ENCODE results near the gene KCNJ5.

The KCNJ5 gene

DNA sequence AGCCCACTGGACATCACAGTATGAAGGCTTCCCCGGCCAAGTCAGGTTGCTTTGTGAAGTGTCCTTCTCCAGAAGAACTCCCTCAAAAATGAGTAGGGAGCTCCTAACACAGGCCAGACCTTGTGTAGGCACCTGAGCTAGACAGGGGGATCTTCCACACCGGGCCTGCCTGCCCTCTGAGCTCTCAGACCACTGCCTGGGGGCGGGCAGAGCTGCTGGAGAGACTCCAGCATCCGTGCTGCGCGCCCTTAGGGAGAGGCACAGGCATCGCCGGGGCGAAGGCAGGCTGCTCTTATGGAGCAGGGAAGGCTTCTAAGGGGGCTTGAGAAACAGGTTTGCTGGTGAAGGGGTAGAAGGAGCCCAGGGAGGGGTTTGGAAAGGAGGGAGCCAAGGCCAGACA lies 4.4 kb downstream of the KCNJ5 start:
- no peak for DNase-seq (ENCODE audit: low spot score)

DNA sequence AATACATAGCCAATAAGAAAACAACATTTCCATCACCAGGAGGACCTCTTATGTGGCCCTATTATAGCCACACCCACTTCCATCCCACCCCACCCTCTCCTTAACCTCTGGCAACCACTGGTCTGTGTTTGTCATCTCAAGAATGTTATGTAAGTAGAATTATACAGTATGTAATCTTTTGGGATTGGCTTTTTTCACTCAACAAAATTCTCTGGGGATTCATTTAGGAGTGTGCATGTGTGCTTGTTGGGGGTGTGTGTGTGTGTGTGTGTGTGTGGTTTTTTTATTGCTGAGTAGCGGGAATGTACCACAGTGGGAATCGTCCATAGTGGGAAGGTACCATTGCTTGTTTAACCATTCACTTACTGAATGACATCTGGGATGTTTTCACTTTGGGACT lies 5.2 kb downstream of the KCNJ5 start:
- DNase-seq (ENCODE audit: low spot score) = no peak

- no peak for DNase-seq (ENCODE audit: low spot score)
These were observed 6.7 kb downstream of the KCNJ5 start for GRCh38 chr11:128897826-128898225.

- DNase-seq (ENCODE audit: low spot score) = no peak
These were observed 7.6 kb downstream of the KCNJ5 start for GRCh38 chr11:128898580-128899344.

- no peak for DNase-seq (ENCODE audit: low spot score)
These were observed 9.3 kb downstream of the KCNJ5 start for GRCh38 chr11:128900468-128900867.

DNA sequence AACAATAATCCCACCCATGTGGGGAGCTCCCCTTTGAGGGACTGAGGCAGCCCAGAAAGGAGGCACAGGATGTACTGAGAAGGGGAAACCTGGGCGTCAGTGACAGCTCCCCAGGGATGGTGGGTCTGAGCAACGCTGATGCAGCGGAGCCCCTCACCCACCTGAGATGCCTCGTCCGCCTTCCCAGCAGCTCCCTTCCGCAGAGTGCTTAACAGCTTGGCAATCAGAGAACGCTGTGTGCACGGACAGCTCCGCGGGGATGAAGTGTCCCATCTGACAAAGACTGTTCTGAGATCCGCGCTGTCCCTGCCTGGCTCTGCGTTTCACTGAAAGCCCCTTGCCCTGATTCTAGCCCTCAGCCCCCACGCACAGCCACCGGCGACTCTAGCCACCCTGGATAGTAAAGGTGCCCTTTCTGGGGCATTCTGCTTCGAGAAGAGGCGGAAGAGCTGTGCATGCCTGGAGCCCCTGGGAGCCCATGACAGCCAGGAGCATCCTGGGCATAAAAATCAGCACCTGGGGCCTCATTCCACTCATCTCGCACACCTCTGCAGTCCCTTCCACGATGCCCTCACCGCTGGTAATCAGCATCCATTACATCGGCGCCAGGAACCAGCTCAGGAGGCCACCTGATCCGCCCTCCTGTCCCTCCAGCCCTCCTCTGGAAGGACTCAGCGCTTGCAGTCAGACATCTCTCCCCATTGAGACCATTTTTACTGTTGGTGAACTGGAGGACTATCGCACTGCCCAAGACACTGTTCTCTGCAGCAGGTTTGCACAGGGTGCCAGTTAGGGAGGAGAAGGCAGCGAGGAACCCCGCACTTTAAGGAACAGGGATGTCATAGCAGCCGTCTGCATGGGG lies 10.7 kb downstream of the KCNJ5 start:
- DNase-seq (ENCODE audit: low spot score) = no peak

GRCh38 chr11:128902515-128903066 lies 11.4 kb downstream of the KCNJ5 start:
- DNase-seq (ENCODE audit: low spot score) = no peak

DNA sequence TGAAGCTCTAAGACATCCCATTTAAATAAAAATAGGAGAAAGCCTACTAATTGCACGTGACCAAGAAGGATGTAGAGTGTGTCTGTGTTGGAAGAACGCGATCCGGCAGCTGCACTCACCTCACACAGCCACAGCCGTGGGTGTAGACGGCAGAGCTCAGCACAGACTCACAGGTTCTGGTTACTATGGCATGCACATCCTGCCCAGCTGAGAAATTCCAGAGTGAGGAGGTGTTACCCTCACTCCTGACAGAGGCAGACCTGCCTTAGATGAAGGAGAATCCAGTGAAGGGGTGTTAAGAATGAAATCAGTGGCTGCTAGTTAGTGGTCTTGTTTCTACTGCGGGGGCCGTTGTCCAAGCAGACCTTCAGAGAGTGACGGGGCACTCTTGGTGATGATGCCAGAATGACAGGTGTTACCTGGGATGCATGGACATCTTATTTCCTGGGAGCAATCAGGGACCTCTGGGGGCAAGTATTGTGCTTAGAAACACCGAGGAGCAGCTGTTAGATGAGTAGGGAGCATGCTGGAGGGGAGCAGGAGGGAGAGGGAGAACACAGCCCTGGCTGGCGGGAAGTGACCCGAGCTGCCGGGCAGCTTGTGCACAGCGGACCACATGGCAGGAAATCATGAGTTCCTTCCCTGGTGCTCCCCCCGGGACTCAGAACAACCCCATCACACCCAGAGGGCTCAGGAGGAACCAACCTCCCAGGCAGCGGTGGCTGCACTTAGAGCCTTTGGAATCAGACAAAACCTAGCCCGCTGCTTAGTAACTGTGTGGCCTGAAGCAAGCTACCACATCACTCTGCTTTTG lies 12.3 kb downstream of the KCNJ5 start:
- DNase-seq (ENCODE audit: low spot score) = peak; percentile 15

DNA sequence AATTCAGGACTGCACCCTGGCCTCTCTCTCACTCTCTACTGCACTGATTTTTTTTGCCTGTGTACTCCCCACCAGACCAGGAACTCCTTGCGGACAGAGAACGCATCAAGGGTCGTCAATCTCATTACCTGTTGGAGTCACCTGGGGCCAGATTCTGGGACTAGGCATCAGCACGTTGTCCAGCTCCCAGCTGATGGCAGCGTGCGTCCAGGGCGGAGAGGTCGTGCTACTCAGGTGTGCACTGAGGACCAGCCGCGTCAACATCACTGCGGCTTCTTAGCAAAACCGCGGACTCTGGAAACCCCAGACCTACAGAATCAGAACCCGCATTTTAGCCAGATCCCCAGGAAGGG lies 13.1 kb downstream of the KCNJ5 start:
- no peak for DNase-seq (ENCODE audit: low spot score)

- peak; percentile 71 for DNase-seq (ENCODE audit: low spot score)
These were observed 13.6 kb downstream of the KCNJ5 start for GRCh38 chr11:128904656-128905344.

GRCh38 chr11:128905345-128906184 lies 14.4 kb downstream of the KCNJ5 start:
- peak; percentile 69 for DNase-seq (ENCODE audit: low spot score)

DNA sequence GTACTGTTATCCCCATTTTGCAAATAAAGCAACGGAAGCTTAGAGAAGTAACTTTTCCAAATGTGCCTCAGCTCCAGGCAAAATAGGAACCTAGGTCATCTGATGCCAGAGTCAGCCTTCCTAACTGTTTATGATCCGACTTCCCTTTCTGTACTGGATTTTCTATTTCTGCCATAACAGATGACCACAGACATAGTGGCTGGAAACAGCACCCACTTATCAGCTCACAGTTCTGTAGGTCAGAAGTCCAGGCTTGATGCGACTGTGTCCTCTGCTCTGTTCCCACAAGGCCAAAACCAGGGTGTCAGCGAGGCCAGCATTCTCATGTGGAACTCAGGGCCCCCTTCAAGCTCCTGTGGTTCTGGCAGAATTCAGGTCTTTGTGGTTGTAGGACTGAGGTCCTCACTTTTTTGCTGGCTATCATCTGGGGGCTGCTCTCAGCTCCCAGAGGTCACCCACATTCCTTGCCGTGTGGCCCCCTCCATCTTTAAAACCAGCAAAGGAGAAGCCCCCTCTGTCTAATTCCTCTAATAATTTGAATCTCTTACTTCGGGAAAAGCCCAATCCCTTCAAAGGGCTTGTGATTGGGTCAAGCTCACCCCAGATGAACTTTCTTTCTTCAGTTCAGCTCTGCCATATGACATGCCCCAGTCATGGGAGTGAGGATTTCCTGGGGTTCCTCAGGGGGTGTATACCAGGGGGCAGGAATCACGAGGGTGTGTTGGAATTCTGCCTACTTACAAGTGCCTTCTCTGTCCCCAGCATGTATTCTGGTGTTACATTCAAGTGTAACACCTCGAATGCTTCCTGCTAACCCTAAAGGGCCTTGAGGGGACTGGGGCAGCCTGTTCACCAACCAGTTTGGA lies 15.3 kb downstream of the KCNJ5 start:
- no peak for DNase-seq (ENCODE audit: low spot score)

GRCh38 chr11:128907585-128907984 lies 16.4 kb downstream of the KCNJ5 start:
- no peak for DNase-seq (ENCODE audit: low spot score)

GRCh38 chr11:128908391-128909246 lies 17.5 kb downstream of the KCNJ5 start:
- DNase-seq (ENCODE audit: low spot score) = no peak

GRCh38 chr11:128909438-128910125 lies 18.4 kb downstream of the KCNJ5 start:
- DNase-seq (ENCODE audit: low spot score) = no peak

GRCh38 chr11:128910576-128910975 lies 19.4 kb downstream of the KCNJ5 start:
- DNase-seq (ENCODE audit: low spot score) = no peak

DNA sequence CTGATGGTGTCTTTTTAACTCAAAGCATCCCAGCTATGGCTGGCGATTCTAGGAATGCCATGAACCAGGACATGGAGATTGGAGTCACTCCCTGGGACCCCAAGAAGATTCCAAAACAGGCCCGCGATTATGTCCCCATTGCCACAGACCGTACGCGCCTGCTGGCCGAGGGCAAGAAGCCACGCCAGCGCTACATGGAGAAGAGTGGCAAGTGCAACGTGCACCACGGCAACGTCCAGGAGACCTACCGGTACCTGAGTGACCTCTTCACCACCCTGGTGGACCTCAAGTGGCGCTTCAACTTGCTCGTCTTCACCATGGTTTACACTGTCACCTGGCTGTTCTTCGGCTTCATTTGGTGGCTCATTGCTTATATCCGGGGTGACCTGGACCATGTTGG lies 20.1 kb downstream of the KCNJ5 start:
- no peak for DNase-seq (ENCODE audit: low spot score)

DNA sequence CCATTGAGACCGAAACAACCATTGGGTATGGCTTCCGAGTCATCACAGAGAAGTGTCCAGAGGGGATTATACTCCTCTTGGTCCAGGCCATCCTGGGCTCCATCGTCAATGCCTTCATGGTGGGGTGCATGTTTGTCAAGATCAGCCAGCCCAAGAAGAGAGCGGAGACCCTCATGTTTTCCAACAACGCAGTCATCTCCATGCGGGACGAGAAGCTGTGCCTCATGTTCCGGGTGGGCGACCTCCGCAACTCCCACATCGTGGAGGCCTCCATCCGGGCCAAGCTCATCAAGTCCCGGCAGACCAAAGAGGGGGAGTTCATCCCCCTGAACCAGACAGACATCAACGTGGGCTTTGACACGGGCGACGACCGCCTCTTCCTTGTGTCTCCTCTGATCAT lies 20.5 kb downstream of the KCNJ5 start:
- DNase-seq (ENCODE audit: low spot score) = no peak
